Lung (tissue), 12 donors: ENCODE results near the gene PAPPA2. TPM values are rescaled to one million over a fixed set of nuclear protein-coding genes. Genes with fewer than 3 reads are reported as not detected.

ENCODE experiments used
- ATAC-seq: fragments of 200-7000 bp; cut with Tn5 transposase; one replicate; pipeline ENCODE4 v1.9.1; 2020; ENCODE audit warnings: moderate number of reproducible peaks; ENCODE audit not compliant: insufficient read depth, low FRiP score
- DNase-seq, 3 donors: peaks; one replicate each; pipeline ENCODE4 v3.0.0-alpha.2; 2013 to 2017
- H3K27ac ChIP-seq, 2 donors: one replicate each; pipeline ENCODE4 v1.5.1; 2013; ENCODE audit warnings: mild to moderate bottlenecking in 2 of 2, moderate library complexity in 2 of 2, control low read depth in 1 of 2, inconsistent platforms in 1 of 2, low read depth in 1 of 2, low read length in 1 of 2
- H3K27me3 ChIP-seq, 3 donors: one replicate each; pipeline ENCODE4 v1.5.1; 2013; ENCODE audit warnings: low read length in 2 of 3; ENCODE audit not compliant: control insufficient read depth in 3 of 3, insufficient read depth in 3 of 3
- H3K36me3 ChIP-seq, 4 donors: one replicate each; pipeline ENCODE4 v1.5.1; 2013; ENCODE audit warnings: low read length in 4 of 4, mild to moderate bottlenecking in 1 of 4, moderate library complexity in 1 of 4; ENCODE audit not compliant: control insufficient read depth in 4 of 4, insufficient read depth in 4 of 4
- H3K4me1 ChIP-seq, 5 donors: one replicate each; pipeline ENCODE4 v1.5.1; 2013; ENCODE audit warnings: low read length in 5 of 5, mild to moderate bottlenecking in 2 of 5, moderate library complexity in 1 of 5; ENCODE audit not compliant: control insufficient read depth in 5 of 5, insufficient read depth in 5 of 5
- H3K4me3 ChIP-seq: one replicate; pipeline ENCODE4 v1.5.1; 2013; ENCODE audit warnings: mild to moderate bottlenecking, control low read depth, moderate library complexity
- H3K9ac ChIP-seq, 2 donors: one replicate each; pipeline ENCODE4 v1.5.1; 2013; ENCODE audit warnings: low read length in 2 of 2, control low read depth in 1 of 2; ENCODE audit not compliant: insufficient read depth in 1 of 2
- H3K9me3 ChIP-seq, 4 donors: one replicate each; pipeline ENCODE4 v1.5.1; 2013; ENCODE audit warnings: low read length in 3 of 4, mild to moderate bottlenecking in 1 of 4, moderate library complexity in 1 of 4; ENCODE audit not compliant: control insufficient read depth in 4 of 4, insufficient read depth in 3 of 4
- CTCF ChIP-seq: IDR thresholded peaks from 2 replicates; pipeline ENCODE4 v1.5.1; 2012; ENCODE audit warnings: mild to moderate bottlenecking; ENCODE audit errors: control extremely low read depth, extremely low read depth
- WGBS, 2 donors: extraction: QIAGEN DNeasy Blood & Tissue Kit; methylation state at CpG; one replicate each; pipeline ENCODE4 v1.1.7; 2013; 5-methylcytosine and 5-hydroxymethylcytosine counted together
- polyA plus RNA-seq, 2 donors: library from polyadenylated mRNA; stranded (reverse); fragments of 200-250 nt; gene quantifications; one replicate each; pipeline ENCODE4 v1.2.1, GENCODE V29; 2013
- total RNA-seq, 2 donors: library from RNA; depleted of rRNA in 1 of 2; stranded (reverse); fragments of >200 nt in 1 of 2; gene quantifications; one replicate each; pipeline ENCODE4 v1.2.1, GENCODE V29; 2014 to 2021
- donor health status: control.
- donor health status: control.
- donor health status: Bipolar disorder and iron deficiency.
- donor health status: healthy.
- donor health status: DM: yes; HTN: yes; CAD: no.

The PAPPA2 gene
- total and polyA plus RNA-seq, 4 donors, result 0.02 to 0.55 (median 0.32) TPM

DNA sequence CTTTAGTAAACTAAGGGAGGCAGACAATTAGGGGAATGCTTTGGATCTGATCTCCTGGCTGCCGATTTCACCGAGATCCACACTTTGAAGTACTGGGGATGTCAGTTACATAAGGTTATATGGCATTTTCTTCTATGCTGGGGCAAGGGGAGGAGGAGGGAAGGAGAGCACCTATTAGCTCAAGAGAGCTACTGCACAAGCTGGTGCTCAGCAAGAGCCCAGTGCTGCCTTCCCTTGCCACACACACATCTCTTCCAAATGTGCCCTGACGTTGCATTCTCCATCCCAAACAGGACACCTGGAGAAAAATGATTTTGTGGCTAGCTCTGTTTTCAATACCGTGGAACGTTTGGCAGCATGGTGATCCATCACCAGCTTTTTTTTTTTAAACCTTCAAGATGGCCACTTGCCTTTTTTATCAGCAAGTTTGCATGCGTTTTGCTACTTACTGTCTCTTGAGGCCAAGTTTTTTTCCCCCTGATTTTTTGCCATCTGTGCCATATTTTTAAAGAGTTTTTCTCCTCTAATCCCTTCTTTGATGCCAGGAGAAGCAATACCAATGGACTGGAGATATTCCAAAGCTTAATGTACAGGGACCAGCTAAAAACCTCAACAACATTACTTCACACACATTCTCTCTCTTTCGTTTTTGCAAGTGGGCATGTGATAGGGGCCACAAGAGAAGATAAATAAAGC lies 66.6 kb downstream of the PAPPA2 start:
- no peak for TF ChIP-seq CTCF
- no peak for ATAC-seq
- no peak overlapping the region for H3K9ac ChIP-seq
- no peak overlapping the region for H3K27ac ChIP-seq
- H3K27me3 ChIP-seq, result no peaks in the 10 kb centered on the region
- H3K36me3 ChIP-seq, result no peaks in the 10 kb centered on the region
- 72 to 76% methylated on average over 7 of the region's 7 CpGs for WGBS, 2 donors
- H3K9me3 ChIP-seq, result no peaks in the 10 kb centered on the region
- DNase-seq, result no peak
- H3K4me1 ChIP-seq, result no peaks in the 10 kb centered on the region
- no peak overlapping the region for H3K4me3 ChIP-seq

GRCh38 chr1:176531036-176531435 lies 68.1 kb downstream of the PAPPA2 start:
- no peak for DNase-seq
- no peaks in the 10 kb centered on the region for H3K4me1 ChIP-seq
- WGBS, 2 donors, result 88 to 89% methylated on average over 2 of the region's 2 CpGs
- no peak overlapping the region for H3K4me3 ChIP-seq
- no peak for TF ChIP-seq CTCF
- no peak overlapping the region for H3K27ac ChIP-seq
- no peaks in the 10 kb centered on the region for H3K36me3 ChIP-seq
- no peak overlapping the region for H3K9ac ChIP-seq
- H3K9me3 ChIP-seq, result no peaks in the 10 kb centered on the region
- H3K27me3 ChIP-seq, result no peaks in the 10 kb centered on the region
- ATAC-seq, result no peak

DNA sequence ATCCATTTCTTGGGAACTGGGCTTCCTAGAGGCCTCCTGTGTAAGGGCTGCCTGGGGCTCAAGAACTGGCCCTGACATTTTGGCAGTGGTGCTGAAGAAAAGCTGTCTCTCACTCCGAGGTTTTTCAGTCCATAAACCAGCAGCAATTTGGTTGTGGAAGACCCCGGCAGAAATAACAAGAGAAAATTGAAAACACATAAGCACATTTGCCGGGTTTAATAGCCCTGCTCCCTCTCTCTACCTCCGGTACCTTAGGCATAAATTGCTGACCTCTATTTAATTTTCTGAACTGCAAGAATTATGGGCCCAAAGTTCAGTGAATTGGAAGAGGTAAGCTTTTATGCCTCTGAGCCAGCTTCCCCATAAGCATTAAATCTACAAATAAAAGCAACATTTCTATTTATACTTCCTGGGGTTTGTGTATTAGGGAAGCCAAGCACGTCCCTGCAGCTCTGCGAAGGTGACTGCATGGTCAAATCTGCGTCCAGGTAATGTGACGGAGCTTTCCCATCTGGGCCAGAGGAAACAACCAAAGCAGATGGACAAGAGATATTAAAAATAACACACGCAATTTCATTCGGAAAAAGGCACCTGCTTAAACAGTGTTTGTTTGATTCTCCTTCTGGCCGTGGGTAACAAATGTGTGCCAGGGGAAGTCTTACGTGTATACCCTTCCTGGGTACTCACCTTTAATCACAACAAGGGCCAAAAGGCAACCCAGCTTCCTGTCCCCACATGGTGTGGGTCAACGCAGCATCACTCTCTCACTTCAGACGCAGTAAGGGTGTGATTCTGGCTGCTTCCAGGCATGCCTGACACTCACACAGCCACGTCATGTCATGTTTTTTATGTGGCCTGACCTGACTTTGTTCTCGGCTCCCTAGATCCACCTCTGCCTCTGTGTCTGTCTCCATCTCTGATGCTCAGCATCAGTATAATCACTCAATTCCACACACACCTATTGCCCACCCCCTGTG lies 69.2 kb downstream of the PAPPA2 start:
- no peaks in the 10 kb centered on the region for H3K4me1 ChIP-seq
- H3K9ac ChIP-seq, result no peak overlapping the region
- TF ChIP-seq CTCF, result no peak
- H3K27me3 ChIP-seq, result no peaks in the 10 kb centered on the region
- DNase-seq, result no peak
- H3K36me3 ChIP-seq, result no peaks in the 10 kb centered on the region
- H3K27ac ChIP-seq, result no peak overlapping the region
- no peak for ATAC-seq
- 71 to 74% methylated on average over 16 of the region's 16 CpGs for WGBS, 2 donors
- no peaks in the 10 kb centered on the region for H3K9me3 ChIP-seq
- H3K4me3 ChIP-seq, result no peak overlapping the region
